Trophoblast cell (in vitro differentiated cells and primary cell): ENCODE results near the gene ERICH2.

ENCODE experiments used
- DNase-seq, 2 donors: peaks; one replicate each; pipeline ENCODE4 v3.0.0-alpha.2; 2016
- H2AFZ ChIP-seq: 2 replicates; pipeline ENCODE4 v1.6.1; 2013; ENCODE audit warnings: low read length, moderate library complexity, mild to moderate bottlenecking; ENCODE audit not compliant: insufficient read depth, poor library complexity
- H2AK5ac ChIP-seq: 2 replicates; pipeline ENCODE4 v1.6.1; 2013; ENCODE audit warnings: mild to moderate bottlenecking, low read length
- H2BK120ac ChIP-seq: 2 replicates; pipeline ENCODE4 v1.6.1; 2013; ENCODE audit warnings: low read length, mild to moderate bottlenecking, moderate library complexity; ENCODE audit not compliant: insufficient read depth, poor library complexity
- H2BK12ac ChIP-seq: 2 replicates; pipeline ENCODE4 v1.6.1; 2013; ENCODE audit warnings: mild to moderate bottlenecking, low read length, moderate library complexity
- H2BK5ac ChIP-seq: 2 replicates; pipeline ENCODE4 v1.6.1; 2013; ENCODE audit warnings: low read length, low read depth, moderate library complexity, mild to moderate bottlenecking; ENCODE audit not compliant: poor library complexity
- H3K14ac ChIP-seq: 2 replicates; pipeline ENCODE4 v1.6.1; 2013; ENCODE audit warnings: mild to moderate bottlenecking, low read length
- H3K18ac ChIP-seq: 2 replicates; pipeline ENCODE4 v1.6.1; 2013; ENCODE audit warnings: mild to moderate bottlenecking, low read length
- H3K23ac ChIP-seq: 2 replicates; pipeline ENCODE4 v1.6.1; 2013; ENCODE audit warnings: low read length
- H3K27ac ChIP-seq: 2 replicates; pipeline ENCODE4 v1.5.1; 2013; ENCODE audit warnings: low read depth, mild to moderate bottlenecking, inconsistent platforms, low read length, moderate library complexity
- H3K27me3 ChIP-seq: 2 replicates; pipeline ENCODE4 v1.6.1; 2013; ENCODE audit warnings: inconsistent platforms, mild to moderate bottlenecking, low read length, moderate library complexity; ENCODE audit not compliant: insufficient read depth
- H3K36me3 ChIP-seq, 2 experiments: 1 replicate in 1 of 2; 2 replicates in 1 of 2; pipeline ENCODE4 v1.6.1; 2013; ENCODE audit warnings: low read length in 2 of 2, mild to moderate bottlenecking in 2 of 2, moderate library complexity in 1 of 2; ENCODE audit not compliant: insufficient read depth in 2 of 2, control insufficient read depth in 1 of 2
- H3K4ac ChIP-seq: 2 replicates; pipeline ENCODE4 v1.6.1; 2013; ENCODE audit warnings: low read depth, mild to moderate bottlenecking, low read length, moderate library complexity
- H3K4me1 ChIP-seq, 2 experiments: 1 replicate in 1 of 2; 2 replicates in 1 of 2; pipeline ENCODE4 v1.6.1; 2013; ENCODE audit warnings: low read length in 2 of 2, mild to moderate bottlenecking in 2 of 2, moderate library complexity in 1 of 2; ENCODE audit not compliant: insufficient read depth in 2 of 2, control insufficient read depth in 1 of 2
- H3K4me2 ChIP-seq: 2 replicates; pipeline ENCODE4 v1.6.1; 2013; ENCODE audit warnings: inconsistent platforms, mild to moderate bottlenecking, low read length, moderate library complexity
- H3K4me3 ChIP-seq: 2 replicates; pipeline ENCODE4 v1.5.1; 2013; ENCODE audit warnings: mild to moderate bottlenecking, low read depth, low read length, inconsistent platforms
- H3K79me1 ChIP-seq: one replicate; pipeline ENCODE4 v1.6.1; 2013; ENCODE audit warnings: low read length
- H3K79me2 ChIP-seq: 2 replicates; pipeline ENCODE4 v1.6.1; 2013; ENCODE audit warnings: low read length, mild to moderate bottlenecking; ENCODE audit not compliant: control insufficient read depth, insufficient read depth, poor library complexity
- H3K9ac ChIP-seq: 2 replicates; pipeline ENCODE4 v1.6.1; 2013; ENCODE audit warnings: mild to moderate bottlenecking, low read length
- H3K9me3 ChIP-seq: 2 replicates; pipeline ENCODE4 v1.6.1; 2013; ENCODE audit warnings: low read depth, mild to moderate bottlenecking, control low read depth, inconsistent platforms, low read length; ENCODE audit not compliant: insufficient read depth
- H4K12ac ChIP-seq: 2 replicates; pipeline ENCODE4 v1.6.1; 2013; ENCODE audit warnings: low read depth, mild to moderate bottlenecking, low read length, moderate library complexity
- H4K8ac ChIP-seq: 2 replicates; pipeline ENCODE4 v1.6.1; 2013; ENCODE audit warnings: low read depth, mild to moderate bottlenecking, low read length, moderate library complexity
- H4K91ac ChIP-seq: one replicate; pipeline ENCODE4 v1.6.1; 2013; ENCODE audit warnings: low read depth, mild to moderate bottlenecking, low read length, moderate library complexity
- WGBS: extraction: QIAGEN DNeasy Blood & Tissue Kit; methylation state at CpG from one replicate; pipeline ENCODE4 v1.1.7; 2013; ENCODE audit warnings: missing lambda C conversion rate; ENCODE audit not compliant: insufficient read length, insufficient coverage; ENCODE audit errors: extremely low coverage; 5-methylcytosine and 5-hydroxymethylcytosine counted together

ERICH2 gene

GRCh38 chr2:170806548-170806947, 36.4 kb downstream of the ERICH2 start:
- Histone ChIP-seq H4K12ac (no peak overlapping the region), H2BK5ac (no peak overlapping the region), H3K4ac (no peak overlapping the region), H2AK5ac (no peak overlapping the region), H3K79me1 (no peaks in the 10 kb centered on the region), H3K9ac (no peak overlapping the region), H3K14ac (no peak overlapping the region), H3K18ac (no peak overlapping the region), H4K91ac (no peak overlapping the region), H2BK12ac (no peak overlapping the region), H2AFZ (no peak overlapping the region), H3K27ac (no peak overlapping the region), H4K8ac (no peak overlapping the region), H3K4me1 (no peaks in the 10 kb centered on the region), H3K4me2 (no peak overlapping the region), H3K9me3 (no peaks in the 10 kb centered on the region), H3K23ac (no peak overlapping the region), H2BK120ac (no peak overlapping the region), H3K36me3 (no peaks in the 10 kb centered on the region), H3K4me3 (no peak overlapping the region), H3K79me2 (no peaks in the 10 kb centered on the region), H3K27me3 (no peaks in the 10 kb centered on the region)
- no CpG with 5 or more reads among the region's 2 CpGs for WGBS
- DNase-seq, result no peak

DNA sequence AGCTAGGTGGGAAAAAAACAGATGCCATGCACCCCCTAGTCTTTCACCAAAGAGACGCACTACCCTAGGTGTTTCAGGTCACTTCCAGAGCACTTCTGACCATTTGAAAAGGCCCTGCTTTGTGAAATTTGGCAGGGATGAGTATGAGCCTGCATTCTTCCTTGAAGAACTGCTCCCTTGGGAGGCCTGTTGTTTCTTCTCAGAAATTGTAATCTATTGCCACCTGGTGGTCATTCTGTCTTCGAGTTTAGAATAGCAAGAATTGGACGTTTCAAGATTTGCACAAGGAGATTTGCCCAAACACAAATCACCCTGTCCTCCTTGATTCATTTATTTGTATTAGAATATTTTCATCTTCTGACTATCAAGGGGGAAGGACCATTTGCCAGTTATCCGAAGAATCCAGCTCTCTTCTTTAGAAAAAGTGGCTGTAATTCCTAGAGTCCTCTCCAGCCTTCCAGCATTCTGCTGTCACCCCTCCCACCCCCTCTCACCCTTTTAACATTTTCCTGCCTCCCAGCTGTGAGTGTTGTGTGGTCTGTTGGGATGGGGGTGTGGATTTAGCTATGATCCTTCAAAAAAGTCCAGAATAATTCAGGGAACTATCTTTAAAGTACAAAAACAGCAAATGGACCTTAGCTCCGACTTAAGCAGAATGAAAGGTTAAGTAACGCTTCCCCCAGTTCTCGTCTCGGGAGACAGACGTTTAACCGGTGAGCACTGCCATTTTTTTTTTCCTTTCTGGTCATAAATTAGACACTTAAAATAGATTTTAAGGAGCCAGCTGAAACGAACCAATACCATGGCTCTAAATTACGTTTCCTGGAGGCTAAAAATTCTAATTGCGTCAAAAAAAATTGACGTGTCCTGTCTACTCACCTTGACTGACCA, 42.8 kb downstream of the ERICH2 start:
- Histone ChIP-seq H2BK12ac (no peak overlapping the region), H3K23ac (no peak overlapping the region), H2BK5ac (no peak overlapping the region), H2AFZ (no peak overlapping the region), H2AK5ac (no peak overlapping the region), H3K18ac (no peak overlapping the region), H3K9ac (no peak overlapping the region), H3K9me3 (no peaks in the 10 kb centered on the region), H3K4me1 (peaks cover 3 to 14% of the 10 kb centered on the region in 2 experiments), H3K36me3 (no peaks in the 10 kb centered on the region), H2BK120ac (no peak overlapping the region), H3K4me2 (no peak overlapping the region), H4K12ac (no peak overlapping the region), H3K4me3 (no peak overlapping the region), H4K91ac (no peak overlapping the region), H3K14ac (no peak overlapping the region), H3K79me1 (no peaks in the 10 kb centered on the region), H3K79me2 (no peaks in the 10 kb centered on the region), H3K27me3 (peaks cover 39% of the 10 kb centered on the region), H4K8ac (no peak overlapping the region), H3K4ac (no peak overlapping the region), H3K27ac (no peak overlapping the region)
- WGBS, result no CpG with 5 or more reads among the region's 14 CpGs
- peak; percentile 43 to 94 for DNase-seq

GRCh38 chr2:170813611-170814532, 43.7 kb downstream of the ERICH2 start:
- no CpG with 5 or more reads among the region's 41 CpGs for WGBS
- Histone ChIP-seq H3K9me3 (no peaks in the 10 kb centered on the region), H3K79me1 (no peaks in the 10 kb centered on the region), H3K14ac (no peak overlapping the region), H4K91ac (no peak overlapping the region), H2AFZ (no peak overlapping the region), H3K36me3 (no peaks in the 10 kb centered on the region), H3K4me2 (peak overlapping the region; percentile 5), H4K8ac (no peak overlapping the region), H3K27ac (no peak overlapping the region), H3K27me3 (peaks cover 47% of the 10 kb centered on the region), H2BK5ac (no peak overlapping the region), H3K18ac (no peak overlapping the region), H3K79me2 (no peaks in the 10 kb centered on the region), H3K4ac (no peak overlapping the region), H2BK12ac (no peak overlapping the region), H3K9ac (no peak overlapping the region), H3K23ac (no peak overlapping the region), H2BK120ac (no peak overlapping the region), H3K4me1 (peaks cover 10 to 22% of the 10 kb centered on the region in 2 experiments), H4K12ac (no peak overlapping the region), H2AK5ac (no peak overlapping the region), H3K4me3 (no peak overlapping the region)
- peak in 1 of 2 donors; percentile 49 for DNase-seq

- H2BK120ac ChIP-seq, result no peak overlapping the region
- no peaks in the 10 kb centered on the region for H3K79me1 ChIP-seq
- no peaks in the 10 kb centered on the region for H3K36me3 ChIP-seq
- no peak overlapping the region for H2BK5ac ChIP-seq
- no peak overlapping the region for H3K18ac ChIP-seq
- no peak overlapping the region for H3K14ac ChIP-seq
- no peaks in the 10 kb centered on the region for H3K79me2 ChIP-seq
- no peak overlapping the region for H2AFZ ChIP-seq
- no peak overlapping the region for H3K23ac ChIP-seq
- no peak for DNase-seq
- H3K4me3 ChIP-seq, result no peak overlapping the region
- H3K4ac ChIP-seq, result no peak overlapping the region
- no CpG with 5 or more reads among the region's 31 CpGs for WGBS
- H3K27me3 ChIP-seq, result peaks cover 55% of the 10 kb centered on the region
- peaks cover 10 to 22% of the 10 kb centered on the region in 2 experiments for H3K4me1 ChIP-seq
- no peak overlapping the region for H4K8ac ChIP-seq
- no peak overlapping the region for H2AK5ac ChIP-seq
- H3K9me3 ChIP-seq, result no peaks in the 10 kb centered on the region
- H3K27ac ChIP-seq, result no peak overlapping the region
- no peak overlapping the region for H4K12ac ChIP-seq
- H3K9ac ChIP-seq, result no peak overlapping the region
- no peak overlapping the region for H4K91ac ChIP-seq
- H3K4me2 ChIP-seq, result no peak overlapping the region
- H2BK12ac ChIP-seq, result no peak overlapping the region
These were observed 44.5 kb downstream of the ERICH2 start for GRCh38 chr2:170814533-170815230.
